RWPE2 (cell line): Measurements from ENCODE around the gene CLEC20A.

Experiments
- ATAC-seq: fragments of 200-7000 bp; cut with Tn5 transposase; 3 replicates; pipeline ENCODE4 v1.9.1; 2021; ENCODE audit warnings: low read depth
- DNase-seq: peaks from one replicate; pipeline ENCODE4 v3.0.0-alpha.2; 2020; ENCODE audit warnings: low spot score
- H3K27ac ChIP-seq: fragments of 450-650 bp; 2 replicates; pipeline ENCODE4 v1.5.1; 2017; ENCODE audit warnings: mild to moderate bottlenecking; ENCODE audit not compliant: poor library complexity, severe bottlenecking
- H3K27me3 ChIP-seq: fragments of 250-450 bp; sonication (Bioruptor Pico); 2 replicates; pipeline ENCODE4 v1.5.1; 2021; ENCODE audit warnings: mild to moderate bottlenecking, moderate library complexity; ENCODE audit not compliant: insufficient read depth, poor library complexity, severe bottlenecking
- H3K36me3 ChIP-seq: fragments of 250-450 bp; sonication (Bioruptor Pico); 2 replicates; pipeline ENCODE4 v1.5.1; 2020; ENCODE audit warnings: low read depth, mild to moderate bottlenecking, moderate library complexity
- H3K4me1 ChIP-seq: fragments of 250-450 bp; sonication (Bioruptor Pico); 2 replicates; pipeline ENCODE4 v1.5.1; 2021; ENCODE audit warnings: mild to moderate bottlenecking, moderate library complexity; ENCODE audit not compliant: insufficient read depth, poor library complexity, severe bottlenecking
- H3K4me3 ChIP-seq: fragments of 250-450 bp; sonication (Bioruptor Pico); 2 replicates; pipeline ENCODE4 v1.5.1; 2021; ENCODE audit warnings: mild to moderate bottlenecking, moderate library complexity; ENCODE audit not compliant: severe bottlenecking
- H3K9me3 ChIP-seq: fragments of 250-450 bp; sonication (Bioruptor Pico); 2 replicates; pipeline ENCODE4 v1.5.1; 2021; ENCODE audit warnings: mild to moderate bottlenecking, moderate library complexity; ENCODE audit not compliant: severe bottlenecking
- CTCF ChIP-seq: fragments of 450-650 bp; IDR thresholded peaks from one replicate; pipeline ENCODE4 v1.5.1; 2017; ENCODE audit warnings: mild to moderate bottlenecking, moderate library complexity; ENCODE audit not compliant: poor library complexity, severe bottlenecking

CLEC20A gene

GRCh38 chr1:178530502-178530901 lies 33.7 kb upstream of the CLEC20A start:
- peak; percentile 3; the same call in 1 of the 3 replicates for ATAC-seq
- Histone ChIP-seq H3K9me3 (no peaks in the 10 kb centered on the region), H3K27me3 (no peaks in the 10 kb centered on the region), H3K4me3 (no peak overlapping the region), H3K4me1 (peaks cover 14% of the 10 kb centered on the region), H3K36me3 (no peaks in the 10 kb centered on the region), H3K27ac (no peak overlapping the region)
- no peak for TF ChIP-seq CTCF
- no peak for DNase-seq

GRCh38 chr1:178530037-178530402 lies 33.3 kb upstream of the CLEC20A start:
- Histone ChIP-seq H3K4me1 (peaks cover 14% of the 10 kb centered on the region), H3K27ac (peak overlapping the region; percentile 22), H3K27me3 (no peaks in the 10 kb centered on the region), H3K4me3 (no peak overlapping the region), H3K36me3 (no peaks in the 10 kb centered on the region), H3K9me3 (no peaks in the 10 kb centered on the region)
- ATAC-seq: peak; percentile 88
- DNase-seq: peak; percentile 87
- no peak for TF ChIP-seq CTCF

GRCh38 chr1:178529364-178530036 lies 32.7 kb upstream of the CLEC20A start:
- DNase-seq (no peak), ATAC-seq (peak; percentile 35)
- TF ChIP-seq CTCF: no peak
- Histone ChIP-seq H3K27ac (peak overlapping the region; percentile 22), H3K9me3 (no peaks in the 10 kb centered on the region), H3K4me1 (peaks cover 14% of the 10 kb centered on the region), H3K4me3 (no peak overlapping the region), H3K36me3 (no peaks in the 10 kb centered on the region), H3K27me3 (no peaks in the 10 kb centered on the region)

- TF ChIP-seq CTCF: no peak
- ATAC-seq: no peak
Measured at GRCh38 chr1:178528953-178529335, 32.2 kb upstream of the CLEC20A start.

GRCh38 chr1:178528228-178528952 lies 31.6 kb upstream of the CLEC20A start:
- no peaks in the 10 kb centered on the region for H3K9me3 ChIP-seq
- DNase-seq (no peak), ATAC-seq (no peak)
- H3K4me3 ChIP-seq: no peak overlapping the region
- no peaks in the 10 kb centered on the region for H3K27me3 ChIP-seq
- peaks cover 14% of the 10 kb centered on the region for H3K4me1 ChIP-seq
- H3K36me3 ChIP-seq: no peaks in the 10 kb centered on the region
- H3K27ac ChIP-seq: no peak overlapping the region
- no peak for TF ChIP-seq CTCF

More at GRCh38 chr1:178528953-178529335, 32.2 kb upstream of the CLEC20A start:
- Histone ChIP-seq H3K27ac (peak overlapping the region; percentile 22), H3K4me3 (no peak overlapping the region), H3K9me3 (no peaks in the 10 kb centered on the region), H3K36me3 (no peaks in the 10 kb centered on the region), H3K27me3 (no peaks in the 10 kb centered on the region), H3K4me1 (peaks cover 14% of the 10 kb centered on the region)
- DNase-seq: no peak
